PC-3 (cell line): ENCODE results near the gene CDC20B. TPM values are rescaled to one million over a fixed set of nuclear protein-coding genes. Genes with fewer than 3 reads are reported as not detected.

Experiments used
- ATAC-seq: fragments of 200-7000 bp; cut with Tn5 transposase; 2 replicates; pipeline ENCODE4 v1.9.1; 2020; ENCODE audit warnings: mild to moderate bottlenecking, moderate library complexity
- BruUV-seq: library from RNA; stranded (reverse); fragments of 400-500 nt; replicated peaks from 2 replicates; lab custom pipeline; 2021; lab: Mats Ljungman, UMichigan
- CTCF ChIA-PET: fragments of 300-600 bp; sonication (Branson Sonifier 250); formaldehyde crosslinking; loops from one replicate; lab custom pipeline; 2022; ENCODE audit warnings: antibody characterized with exemption; lab: Charles Lee
- POLR2A ChIA-PET: fragments of 300-600 bp; sonication (Branson Sonifier 250); formaldehyde crosslinking; loops from one replicate; lab custom pipeline; 2022; ENCODE audit warnings: antibody characterized with exemption; ENCODE audit not compliant: unreplicated experiment; lab: Charles Lee
- DNase-seq: peaks from one replicate; pipeline ENCODE4 v3.0.0-alpha.2; 2015
- H2AFZ ChIP-seq: fragments of 300-600 bp; sonication (generic); 2 replicates; pipeline ENCODE4 v1.6.0; 2016; ENCODE audit warnings: antibody characterized with exemption, low read length
- H3F3A ChIP-seq: fragments of 300-600 bp; sonication (generic); one replicate; pipeline ENCODE4 v1.6.0; 2017; ENCODE audit warnings: antibody characterized with exemption, low read length, control low read depth, mild to moderate bottlenecking; ENCODE audit not compliant: unreplicated experiment
- H3K27ac ChIP-seq: fragments of 300-600 bp; sonication (generic); 2 replicates; pipeline ENCODE4 v1.5.1; 2016; ENCODE audit warnings: mild to moderate bottlenecking, low read length
- H3K27me3 ChIP-seq: fragments of 300-600 bp; sonication (generic); 2 replicates; pipeline ENCODE4 v1.6.1; 2016; ENCODE audit warnings: low read length, mixed read lengths
- H3K36me3 ChIP-seq: fragments of 300-600 bp; sonication (generic); 2 replicates; pipeline ENCODE4 v1.6.1; 2016; ENCODE audit warnings: low read depth, mixed run types, low read length, mixed read lengths
- H3K4me1 ChIP-seq: fragments of 300-600 bp; sonication (generic); 2 replicates; pipeline ENCODE4 v1.5.1; 2016; ENCODE audit warnings: low read length; ENCODE audit not compliant: insufficient read depth
- H3K4me2 ChIP-seq: fragments of 300-600 bp; sonication (generic); 2 replicates; pipeline ENCODE4 v1.6.0; 2016; ENCODE audit warnings: low read length
- H3K4me3 ChIP-seq: fragments of 300-600 bp; sonication (generic); 2 replicates; pipeline ENCODE4 v1.5.1; 2016; ENCODE audit warnings: mild to moderate bottlenecking, low read length, mixed read lengths
- H3K79me2 ChIP-seq: fragments of 300-600 bp; sonication (generic); 2 replicates; pipeline ENCODE4 v1.6.1; 2017; ENCODE audit warnings: low read length, mixed read lengths
- H3K9ac ChIP-seq: fragments of 300-600 bp; sonication (generic); 2 replicates; pipeline ENCODE4 v1.6.0; 2016; ENCODE audit warnings: mild to moderate bottlenecking, low read length
- H3K9me2 ChIP-seq: fragments of 300-600 bp; sonication (generic); replicated peaks from 2 replicates; pipeline ENCODE4 v1.6.1; 2016; ENCODE audit warnings: mixed run types, low read length, mixed read lengths
- H3K9me3 ChIP-seq: fragments of 300-600 bp; sonication (generic); 2 replicates; pipeline ENCODE4 v1.6.1; 2016; ENCODE audit warnings: low read length, mixed read lengths
- H4K20me1 ChIP-seq: fragments of 300-600 bp; sonication (generic); 2 replicates; pipeline ENCODE4 v1.6.1; 2016; ENCODE audit warnings: low read length, mixed read lengths
- CTCF ChIP-seq: fragments of 300-600 bp; sonication (generic); conservative IDR thresholded peaks from 2 replicates; pipeline ENCODE4 v1.5.1; 2017; ENCODE audit warnings: antibody characterized with exemption, low read depth, mild to moderate bottlenecking, low read length
- EZH2 ChIP-seq: fragments of 300-600 bp; sonication (generic); IDR thresholded peaks from one replicate; pipeline ENCODE4 v1.6.1; 2017; ENCODE audit warnings: antibody characterized with exemption, mild to moderate bottlenecking, low read length; ENCODE audit not compliant: unreplicated experiment
- EZH2phosphoT487 ChIP-seq: fragments of 300-600 bp; sonication (generic); IDR thresholded peaks from 2 replicates; pipeline ENCODE4 v1.6.1; 2018; ENCODE audit warnings: mild to moderate bottlenecking, antibody characterized with exemption, low read length, borderline replicate concordance
- intact Hi-C: fragments of 100-400 bp; cut with micrococcal nuclease; formaldehyde crosslinking; loops from 2 replicates; pipeline ENCODE4 v1.9.0; 2023
- total RNA-seq: library from RNA; depleted of rRNA; stranded (reverse); fragments of >200 nt; gene quantifications from 2 replicates; pipeline ENCODE4 v1.2.3, GENCODE V29; 2014

The CDC20B gene
- total RNA-seq, 1 experiment from 2014 or later, result not detected

DNA sequence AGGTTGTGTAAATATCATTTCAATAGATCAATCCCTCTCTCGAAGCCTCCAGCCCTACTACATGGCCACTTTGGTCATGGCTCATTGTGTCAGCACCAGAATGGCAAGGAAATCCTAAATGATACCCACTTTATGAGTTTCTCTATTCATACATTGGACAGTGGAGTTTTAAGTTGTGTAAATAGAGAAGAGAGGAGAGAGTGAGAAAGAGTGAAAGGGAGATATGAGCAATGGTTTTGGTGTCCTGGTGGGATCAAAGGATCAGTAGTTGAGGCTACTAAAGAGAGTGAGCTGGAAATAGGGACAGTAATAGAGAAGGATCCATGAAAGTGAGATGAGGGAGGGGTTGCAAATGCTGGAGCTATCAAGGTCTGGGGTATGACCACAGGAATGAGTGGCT is 102.0 kb downstream of the CDC20B start:
- Histone ChIP-seq H3K9ac (no peak overlapping the region), H3K27ac (no peak overlapping the region), H3K4me3 (no peak overlapping the region), H3K9me3 (no peaks in the 10 kb centered on the region), H3F3A (no peaks in the 10 kb centered on the region), H2AFZ (no peak overlapping the region), H4K20me1 (no peaks in the 10 kb centered on the region), H3K79me2 (no peaks in the 10 kb centered on the region), H3K27me3 (no peaks in the 10 kb centered on the region), H3K36me3 (no peaks in the 10 kb centered on the region), H3K4me2 (no peak overlapping the region), H3K9me2 (no peaks in the 10 kb centered on the region), H3K4me1 (no peaks in the 10 kb centered on the region)
- no TSS peak for BruUV-seq
- intact Hi-C loops, result no loop called here
- no peak for TF ChIP-seq EZH2phosphoT487
- TF ChIP-seq CTCF, result no peak
- CTCF ChIA-PET, result no interaction called here
- ATAC-seq (no peak), DNase-seq (no peak)
- POLR2A ChIA-PET, result no interaction called here

- H3K27ac ChIP-seq, result no peak overlapping the region
- H3K4me2 ChIP-seq, result no peak overlapping the region
- no peak overlapping the region for H3K9ac ChIP-seq
- no peaks in the 10 kb centered on the region for H3K27me3 ChIP-seq
- H3K4me1 ChIP-seq, result peaks cover 9% of the 10 kb centered on the region; the same call in 1 of the 2 replicates
- no TSS peak for BruUV-seq
- no peak overlapping the region for H3K4me3 ChIP-seq
- intact Hi-C loops, result no loop called here
- H3K9me3 ChIP-seq, result no peaks in the 10 kb centered on the region
- no peaks in the 10 kb centered on the region for H3K79me2 ChIP-seq
- no peak for ATAC-seq
- TF ChIP-seq EZH2phosphoT487, result no peak
- no peak for TF ChIP-seq CTCF
- no peak for TF ChIP-seq EZH2
- no peaks in the 10 kb centered on the region for H3K9me2 ChIP-seq
- DNase-seq, result no peak
- H4K20me1 ChIP-seq, result no peaks in the 10 kb centered on the region
- ChIA-PET POLR2A (interaction anchor here (0.6 kb wide), 1 partner anchor 76 kb away, joined by 3 read pairs; no protein-coding TSS in a partner anchor), CTCF (no interaction called here)
- H2AFZ ChIP-seq, result no peak overlapping the region
- H3F3A ChIP-seq, result no peaks in the 10 kb centered on the region
- H3K36me3 ChIP-seq, result no peaks in the 10 kb centered on the region
Measured at GRCh38 chr5:55066277-55066676, 106.7 kb downstream of the CDC20B start.

GRCh38 chr5:55064523-55064922 is 108.5 kb downstream of the CDC20B start:
- ATAC-seq, result no peak
- Histone ChIP-seq H4K20me1 (no peaks in the 10 kb centered on the region), H3K27me3 (no peaks in the 10 kb centered on the region), H3K36me3 (no peaks in the 10 kb centered on the region), H2AFZ (no peak overlapping the region), H3F3A (no peaks in the 10 kb centered on the region), H3K9me2 (no peaks in the 10 kb centered on the region), H3K27ac (no peak overlapping the region), H3K79me2 (no peaks in the 10 kb centered on the region), H3K4me2 (no peak overlapping the region), H3K4me1 (peaks cover 9% of the 10 kb centered on the region; the same call in 1 of the 2 replicates), H3K4me3 (no peak overlapping the region), H3K9ac (no peak overlapping the region), H3K9me3 (no peaks in the 10 kb centered on the region)
- intact Hi-C loops, result no loop called here
- ChIA-PET CTCF (no interaction called here), POLR2A (no interaction called here)
- BruUV-seq, result no TSS peak
- no peak for DNase-seq
- TF ChIP-seq EZH2 (no peak), CTCF (no peak), EZH2phosphoT487 (no peak)
